IPS-18c (cell line): ENCODE data around the gene TARDBP.
"Not testable (repeated sequence)": the region's sequence is repeated elsewhere in the genome, so short reads cannot be mapped to it uniquely, and the experiment has no call there.

Experiments used
- H3K4me3 ChIP-seq: 2 replicates; pipeline ENCODE4 v1.7.0; 2013; ENCODE audit warnings: low read depth, mild to moderate bottlenecking, low read length, moderate library complexity; ENCODE audit not compliant: insufficient read depth
- H3K9me3 ChIP-seq: one replicate; pipeline ENCODE4 v1.6.1; 2013; ENCODE audit warnings: mild to moderate bottlenecking, low read length, moderate library complexity; ENCODE audit not compliant: control insufficient read depth, insufficient read depth

The TARDBP gene

DNA sequence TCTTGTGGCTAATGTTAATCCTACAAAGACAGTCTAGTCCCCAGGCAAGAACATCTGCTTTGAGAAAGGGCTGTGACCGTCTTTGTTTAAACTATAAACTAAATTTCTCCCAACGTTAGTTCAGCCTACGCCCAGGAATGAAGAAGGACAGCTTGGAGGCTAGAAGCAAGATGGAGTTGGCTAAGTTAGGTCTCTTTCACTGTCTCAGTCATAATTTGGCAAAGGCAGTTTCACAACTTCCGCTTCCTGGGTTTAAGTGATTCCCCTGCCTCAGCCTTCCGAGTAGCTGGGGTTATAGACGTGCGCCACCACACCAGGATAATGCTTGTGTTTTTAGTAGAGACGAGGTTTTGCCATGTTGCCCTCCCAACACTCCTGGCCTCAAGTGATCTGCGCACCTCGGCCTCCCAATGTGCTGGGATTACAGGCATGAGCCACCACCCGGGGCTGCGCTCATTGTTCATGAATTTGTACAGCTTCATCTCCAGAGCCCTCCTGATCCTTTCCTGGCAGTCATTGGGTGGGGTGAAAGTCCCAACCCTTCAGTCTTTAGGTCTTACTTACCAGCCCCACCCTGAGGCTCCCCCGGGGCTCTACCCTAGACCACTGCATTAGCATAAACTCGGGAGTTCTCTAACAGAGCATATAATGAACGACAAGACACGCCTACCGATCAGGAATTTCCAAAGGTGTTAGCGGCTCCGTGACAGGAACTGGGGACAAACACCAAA, 39.5 kb downstream of the TARDBP start:
- Histone ChIP-seq H3K9me3 (no peaks in the 10 kb centered on the region), H3K4me3 (no peak overlapping the region)

DNA sequence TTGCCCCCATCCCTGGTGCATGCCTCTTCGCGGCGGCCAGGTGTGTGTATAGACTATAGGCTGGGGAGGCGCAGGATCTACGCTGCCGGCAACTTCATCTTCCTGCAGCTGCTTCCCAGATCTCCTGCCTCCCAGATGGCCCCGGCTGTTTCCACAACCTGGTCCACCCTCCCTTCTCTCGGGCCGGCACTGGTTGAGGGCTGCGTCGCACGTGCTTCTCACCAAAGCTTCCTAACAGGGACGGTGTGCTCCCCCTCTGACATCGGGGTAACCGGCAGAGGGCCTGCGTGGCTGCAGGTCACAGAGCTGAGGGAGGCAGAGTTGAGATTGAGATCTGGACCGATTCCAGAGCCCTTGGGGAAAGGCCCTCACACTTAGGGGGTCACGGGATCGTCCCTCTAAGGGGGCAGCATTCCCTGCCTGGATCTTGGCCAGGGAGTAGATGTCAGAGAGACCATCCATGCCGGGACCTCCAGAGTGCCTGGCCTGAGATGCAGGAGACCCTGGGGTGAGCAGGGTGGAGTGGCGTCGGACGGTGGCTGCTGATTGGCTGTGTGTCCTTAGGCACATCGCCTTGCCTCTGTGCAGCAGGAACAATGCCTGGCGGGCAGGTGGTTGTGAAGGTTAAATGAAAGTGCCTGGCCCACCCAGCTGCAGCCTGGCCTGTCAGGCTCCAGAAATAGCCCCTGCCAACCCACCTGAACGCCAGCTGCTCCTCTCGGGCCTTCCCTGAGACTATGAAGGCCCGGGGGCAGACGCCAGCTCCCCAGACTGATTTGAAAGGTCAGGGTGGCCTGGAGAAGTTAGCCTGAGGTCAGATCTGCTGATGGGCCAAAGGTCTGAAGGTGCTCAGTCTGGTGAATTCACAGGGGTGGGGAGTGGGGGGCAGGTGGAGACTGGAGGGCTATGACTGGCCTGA, 40.6 kb downstream of the TARDBP start:
- Histone ChIP-seq H3K4me3 (no peak overlapping the region), H3K9me3 (no peaks in the 10 kb centered on the region)

- H3K4me3 ChIP-seq = no peak overlapping the region
- H3K9me3 ChIP-seq = no peaks in the 10 kb centered on the region
These were observed 41.3 kb downstream of the TARDBP start for GRCh38 chr1:11053758-11054137.

GRCh38 chr1:11054181-11054580, 41.7 kb downstream of the TARDBP start:
- Histone ChIP-seq H3K9me3 (no peaks in the 10 kb centered on the region), H3K4me3 (no peak overlapping the region)

- peaks cover 2% of the 10 kb centered on the region for H3K9me3 ChIP-seq
These were observed 42.2 kb downstream of the TARDBP start for GRCh38 chr1:11054666-11055065.

GRCh38 chr1:11055676-11056075, 43.2 kb downstream of the TARDBP start:
- H3K9me3 ChIP-seq = peaks cover 3% of the 10 kb centered on the region
- no peak overlapping the region for H3K4me3 ChIP-seq

More at GRCh38 chr1:11054666-11055065, 42.2 kb downstream of the TARDBP start:
- no peak overlapping the region for H3K4me3 ChIP-seq

- no peak overlapping the region for H3K4me3 ChIP-seq
- peaks cover 3% of the 10 kb centered on the region for H3K9me3 ChIP-seq
These were observed 44.0 kb downstream of the TARDBP start for GRCh38 chr1:11056504-11056903.

DNA sequence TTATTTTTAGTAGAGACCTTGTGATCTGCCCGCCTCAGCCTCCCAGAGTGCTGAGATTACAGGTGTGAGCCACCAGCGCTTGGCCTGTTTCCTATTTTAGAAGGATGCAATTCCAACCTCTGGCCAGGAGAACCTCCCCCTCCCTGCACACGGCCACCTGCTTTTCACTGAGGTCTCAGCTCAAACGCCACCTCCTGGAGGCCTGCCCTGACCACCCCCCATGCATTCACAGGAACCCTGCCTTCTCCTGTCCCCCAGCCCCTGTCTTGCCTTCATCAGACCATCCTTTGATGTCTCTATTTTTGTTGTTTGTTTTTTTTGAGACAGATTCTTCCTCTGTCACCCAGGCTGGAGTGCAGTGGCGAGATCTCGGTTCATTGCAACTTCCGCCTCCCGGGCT, 45.0 kb downstream of the TARDBP start:
- Histone ChIP-seq H3K9me3 (peaks cover 3% of the 10 kb centered on the region), H3K4me3 (no peak overlapping the region)

DNA sequence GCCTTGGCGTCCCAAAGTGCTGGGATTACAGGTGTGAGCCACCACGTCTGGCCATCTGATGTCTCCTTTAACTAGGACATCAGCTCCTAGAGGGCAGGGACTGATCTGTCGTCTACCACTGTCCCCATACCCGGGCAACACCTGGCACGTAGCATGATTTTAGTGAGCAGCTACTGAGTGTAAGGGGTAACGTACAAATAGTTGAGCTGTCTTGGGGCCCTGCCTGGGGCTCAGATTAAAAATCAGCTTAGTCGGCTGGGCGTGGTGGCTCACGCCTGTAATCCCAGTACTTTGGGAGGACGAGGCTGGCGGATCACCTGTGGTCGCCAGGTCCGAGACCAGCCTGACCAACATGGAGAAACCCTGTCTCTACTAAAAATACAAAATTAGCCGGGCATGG, 45.6 kb downstream of the TARDBP start:
- H3K9me3 ChIP-seq = peaks cover 3% of the 10 kb centered on the region
- H3K4me3 ChIP-seq = no peak overlapping the region

- Histone ChIP-seq H3K4me3 (peak overlapping the region; percentile 81), H3K9me3 (peaks cover 3% of the 10 kb centered on the region)
These were observed 46.2 kb downstream of the TARDBP start for GRCh38 chr1:11058595-11059154.

GRCh38 chr1:11059155-11059967, 46.9 kb downstream of the TARDBP start:
- peaks cover 3% of the 10 kb centered on the region for H3K9me3 ChIP-seq
- H3K4me3 ChIP-seq = peak overlapping the region; percentile 81

DNA sequence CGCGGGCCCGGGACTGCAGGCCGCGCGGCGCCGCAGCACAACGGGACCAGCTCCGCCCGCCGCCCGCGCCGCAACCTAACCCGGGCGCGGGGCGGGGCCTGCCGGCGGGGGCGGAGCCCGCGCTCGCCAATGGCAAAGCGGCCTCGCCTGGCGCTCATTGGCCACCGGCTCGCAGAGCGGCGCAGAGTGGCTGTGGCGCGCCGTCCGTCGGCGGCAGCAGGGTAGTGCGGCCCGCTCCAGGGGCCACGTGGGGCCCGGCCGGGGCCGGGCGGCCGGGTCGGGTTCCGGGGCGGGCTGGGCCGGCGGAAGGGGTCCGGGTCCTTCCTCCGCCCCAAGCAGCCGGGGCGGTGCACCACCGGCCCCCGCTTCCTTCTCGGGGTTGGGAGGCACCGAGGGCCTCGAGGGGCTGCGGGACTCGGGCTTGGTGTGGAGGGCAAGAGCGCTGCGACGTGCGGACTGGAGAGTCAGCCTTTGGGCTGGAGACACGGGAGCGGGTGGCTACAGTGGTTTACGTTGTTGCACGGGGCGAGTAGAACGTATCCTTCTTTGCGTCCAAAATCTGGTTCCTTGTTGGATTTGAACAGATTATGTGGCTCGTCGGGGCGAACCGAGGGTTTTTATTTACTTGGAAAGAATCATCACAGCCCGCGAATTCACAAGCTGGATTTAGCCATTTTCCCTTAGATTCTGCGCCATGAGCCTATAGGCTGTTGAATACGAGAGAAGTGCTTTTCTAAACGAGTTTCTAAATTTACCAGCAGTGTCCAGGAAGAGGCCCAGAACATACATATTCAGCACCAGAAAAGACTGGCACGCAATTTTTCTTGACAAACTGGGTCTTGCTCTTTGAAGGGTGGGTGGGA, 47.7 kb downstream of the TARDBP start, which contains the start of gene SRM:
TSS of gene SRM (minus strand) at position 51 of the 863 bp plus-strand sequence. CDS start 75 bp downstream, outside the sequence.
- Histone ChIP-seq H3K9me3 (peaks cover 3% of the 10 kb centered on the region), H3K4me3 (peak within 1 kb of the TSS; percentile 85)

GRCh38 chr1:11061652-11062365, 49.4 kb downstream of the TARDBP start:
- H3K4me3 ChIP-seq = no peak overlapping the region
- H3K9me3 ChIP-seq = peaks cover 3% of the 10 kb centered on the region

- Histone ChIP-seq H3K9me3 (peaks cover 3% of the 10 kb centered on the region), H3K4me3 (no peak overlapping the region)
These were observed 50.5 kb downstream of the TARDBP start for GRCh38 chr1:11062965-11063401.

- not testable (repeated sequence) for H3K9me3 ChIP-seq, H3K4me3 ChIP-seq
These were observed 51.6 kb downstream of the TARDBP start for GRCh38 chr1:11063937-11064537.
